Measurements from ENCODE around the gene ITPRID2.
A peak's percentile ranks its signal among the peaks of the same experiment; 100 is the strongest.
"Not testable (repeated sequence)": the region's sequence is repeated elsewhere in the genome, so short reads cannot be mapped to it uniquely, and the experiment has no call there.

ITPRID2 gene

GRCh38 chr2:181916726-181917718, 25.5 kb downstream of the ITPRID2 start:
- no peak for DNase-seq (ENCODE audit: low read depth)

- no peak for DNase-seq (ENCODE audit: low read depth)
These were observed 26.7 kb downstream of the ITPRID2 start for GRCh38 chr2:181918188-181918587.

DNA sequence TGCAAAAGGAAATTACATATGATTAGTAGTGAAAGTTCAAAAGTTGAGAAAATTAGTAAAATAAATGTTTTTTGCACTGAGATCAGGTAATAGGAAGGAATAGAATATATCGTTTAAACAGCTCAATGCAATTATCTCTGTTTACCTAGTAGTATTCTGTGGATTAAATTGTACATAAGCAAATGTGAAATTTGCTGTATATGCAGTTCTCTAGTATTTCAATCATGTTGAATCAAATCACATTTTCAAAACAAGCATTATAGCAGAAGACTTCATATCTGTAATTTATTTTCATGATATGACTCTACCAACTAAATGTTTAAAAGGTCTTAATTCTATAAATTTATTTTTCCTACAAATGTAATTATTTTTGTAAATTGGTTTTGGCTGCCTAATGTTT, 31.6 kb downstream of the ITPRID2 start:
- DNase-seq (ENCODE audit: low read depth), result no peak

GRCh38 chr2:181924336-181924735, 32.8 kb downstream of the ITPRID2 start:
- DNase-seq (ENCODE audit: low read depth), result no peak

GRCh38 chr2:181934694-181935093, 43.2 kb downstream of the ITPRID2 start:
- DNase-seq (ENCODE audit: low read depth), result no peak

DNA sequence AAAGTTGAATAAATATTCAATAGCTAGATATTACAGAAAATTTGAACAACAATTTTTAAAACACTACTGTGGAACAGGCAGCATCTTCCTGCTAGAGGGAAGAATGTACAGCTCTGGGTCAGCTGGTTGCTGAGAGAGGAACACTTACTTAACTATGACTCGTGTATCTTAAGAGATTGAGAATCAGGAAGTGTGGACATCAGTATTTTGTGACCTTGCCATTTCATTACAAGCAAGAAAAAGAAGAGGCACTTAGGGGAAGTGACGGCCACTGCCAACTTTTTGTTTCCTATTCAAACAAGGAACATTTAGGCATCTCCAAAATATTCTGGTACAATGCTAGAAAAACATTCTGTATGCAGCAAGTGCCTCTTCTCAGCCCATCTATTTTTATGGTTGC, 45.9 kb downstream of the ITPRID2 start:
- no peak for DNase-seq (ENCODE audit: low read depth)

DNA sequence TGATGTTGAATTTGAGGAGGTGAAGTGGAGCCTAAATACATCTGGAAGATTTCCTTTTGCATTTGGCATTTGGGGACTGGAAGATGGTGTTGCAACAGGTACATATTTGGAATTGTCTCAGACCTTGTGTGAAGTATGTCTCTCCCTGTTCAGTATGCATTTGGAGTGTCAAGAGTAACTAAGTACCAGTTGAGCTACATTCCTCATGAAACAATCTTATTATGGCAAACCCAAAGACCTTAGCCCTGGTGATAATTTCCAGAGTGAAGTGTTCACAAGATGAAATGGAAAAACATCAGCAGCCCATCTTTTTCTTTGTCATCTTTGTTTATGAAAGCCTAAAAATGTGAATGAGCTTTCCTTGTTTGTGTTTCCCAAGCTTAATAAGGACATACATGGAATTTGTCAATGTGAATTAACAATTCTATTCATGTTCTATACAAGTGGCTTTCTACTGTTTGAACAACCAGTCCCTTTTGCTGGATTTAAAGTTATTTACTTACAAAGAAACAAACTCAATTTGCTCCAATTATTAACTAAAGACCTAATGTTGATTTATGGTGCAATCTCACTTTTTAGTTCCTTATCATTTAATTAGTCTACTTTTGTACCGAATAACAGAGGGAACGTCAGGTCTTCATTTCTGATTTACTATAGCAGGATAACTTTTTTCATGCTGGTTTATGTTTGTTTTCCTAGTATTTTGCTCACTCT, 52.0 kb downstream of the ITPRID2 start:
- DNase-seq (ENCODE audit: low read depth), result no peak

GRCh38 chr2:181944164-181944913, 52.8 kb downstream of the ITPRID2 start:
- DNase-seq (ENCODE audit: low read depth), result no peak

- DNase-seq (ENCODE audit: low read depth), result no peak
These were observed 53.4 kb downstream of the ITPRID2 start for GRCh38 chr2:181944914-181945291.

GRCh38 chr2:181946444-181947127, 55.1 kb downstream of the ITPRID2 start:
- DNase-seq (ENCODE audit: low read depth), result no peak

DNA sequence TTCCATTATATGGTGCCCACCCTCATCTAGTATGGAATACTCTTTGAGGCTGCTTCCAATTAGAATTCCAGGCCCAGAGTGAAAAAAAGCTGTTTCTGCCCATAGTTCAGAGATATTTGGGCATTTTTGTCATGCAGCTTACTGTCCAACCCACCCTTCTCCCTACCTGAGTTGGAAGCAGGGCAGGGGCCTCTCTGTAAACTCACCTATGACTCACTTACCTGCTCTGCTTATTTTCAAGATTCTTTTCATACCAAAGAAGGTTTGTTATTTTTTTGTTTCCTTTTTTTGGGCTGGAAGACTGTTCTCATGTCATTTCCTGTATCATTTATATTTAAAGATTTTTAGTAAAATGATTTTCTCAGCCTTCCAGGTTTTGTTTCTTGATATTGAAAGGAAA, 55.7 kb downstream of the ITPRID2 start:
- DNase-seq (ENCODE audit: low read depth), result no peak

GRCh38 chr2:181948227-181948626, 56.7 kb downstream of the ITPRID2 start:
- no peak for DNase-seq (ENCODE audit: low read depth)

- DNase-seq (ENCODE audit: low read depth), result no peak
These were observed 57.5 kb downstream of the ITPRID2 start for GRCh38 chr2:181949047-181949446.

DNA sequence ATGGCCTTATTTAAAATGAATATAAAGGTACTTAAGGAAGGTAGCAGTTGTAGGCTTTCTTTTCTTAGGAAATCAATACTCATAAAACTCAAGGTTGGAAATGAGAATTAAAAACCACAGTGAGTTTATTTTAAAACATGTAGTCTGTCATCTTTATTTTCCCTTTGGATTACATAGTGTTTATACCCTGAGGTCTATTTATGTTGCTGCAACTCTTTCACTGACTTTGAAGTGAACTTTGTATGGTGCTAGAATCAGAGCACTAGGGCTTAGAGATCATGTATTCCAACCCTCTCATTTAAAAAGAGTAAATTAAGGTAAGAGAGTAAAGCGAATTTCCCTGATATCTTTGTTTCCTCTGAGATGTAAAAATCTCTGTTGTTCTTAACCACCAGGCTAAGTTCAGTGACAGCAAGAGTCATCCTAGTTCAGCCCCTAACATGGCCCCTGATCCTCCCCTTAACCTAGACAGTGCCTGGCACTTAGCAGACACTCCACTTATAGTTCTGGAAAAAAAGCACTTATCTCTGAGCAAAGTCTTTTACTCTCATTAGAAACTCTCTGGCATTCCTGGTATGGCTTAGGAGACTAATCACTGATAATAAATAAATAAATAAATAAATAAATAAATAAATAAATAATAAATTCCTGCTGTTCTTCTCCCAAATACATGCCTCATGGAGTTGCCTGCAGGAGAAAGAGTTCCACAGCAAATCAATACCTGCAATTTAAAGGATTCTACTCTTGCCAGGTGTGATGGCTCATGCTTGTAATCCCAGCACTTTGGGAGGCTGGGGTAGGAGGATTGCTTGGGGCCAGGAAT, 61.1 kb downstream of the ITPRID2 start:
- no peak for DNase-seq (ENCODE audit: low read depth)

- DNase-seq (ENCODE audit: low read depth), result peak; percentile 16
These were observed 62.5 kb downstream of the ITPRID2 start for GRCh38 chr2:181953881-181954537.

DNA sequence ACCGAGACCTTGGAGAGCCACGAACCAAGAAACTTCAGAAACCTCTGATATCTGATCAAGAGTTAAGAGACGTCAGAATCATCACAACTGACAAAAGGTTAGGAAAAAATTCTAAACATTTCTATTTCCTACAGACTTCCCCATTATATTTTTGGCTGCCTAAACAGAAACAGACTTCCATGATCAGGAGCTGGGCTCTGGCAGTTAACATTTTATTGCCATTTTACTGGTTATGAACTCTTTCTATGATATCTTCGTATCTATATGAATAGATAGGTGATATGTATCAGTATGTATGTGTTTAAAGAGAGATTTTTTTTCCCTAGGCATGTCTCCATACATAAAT, 63.0 kb downstream of the ITPRID2 start:
- no peak for DNase-seq (ENCODE audit: low read depth)

GRCh38 chr2:181955010-181955409, 63.5 kb downstream of the ITPRID2 start:
- DNase-seq (ENCODE audit: low read depth), result no peak

DNA sequence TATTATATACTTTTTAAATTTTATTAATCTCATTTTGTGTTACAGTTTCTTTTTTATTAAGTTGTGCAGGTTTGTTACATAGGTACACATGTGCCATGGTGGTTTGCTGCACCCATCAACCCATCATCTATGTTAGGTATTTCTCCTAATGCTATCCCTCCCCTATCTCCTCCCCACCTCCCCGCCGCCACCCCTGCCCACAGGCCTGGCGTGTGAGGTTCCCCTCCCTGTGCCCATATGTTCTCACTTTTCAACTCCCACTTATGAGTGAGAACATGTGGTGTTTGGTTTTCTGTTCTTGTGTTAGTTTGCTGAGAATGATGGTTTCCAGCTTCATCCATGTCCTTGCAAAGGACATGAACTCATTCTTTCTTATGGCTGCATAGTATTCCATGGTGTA, 64.3 kb downstream of the ITPRID2 start:
- DNase-seq (ENCODE audit: low read depth), result not testable (repeated sequence)

- no peak for DNase-seq (ENCODE audit: low read depth)
These were observed 66.1 kb downstream of the ITPRID2 start for GRCh38 chr2:181957668-181958067.

DNA sequence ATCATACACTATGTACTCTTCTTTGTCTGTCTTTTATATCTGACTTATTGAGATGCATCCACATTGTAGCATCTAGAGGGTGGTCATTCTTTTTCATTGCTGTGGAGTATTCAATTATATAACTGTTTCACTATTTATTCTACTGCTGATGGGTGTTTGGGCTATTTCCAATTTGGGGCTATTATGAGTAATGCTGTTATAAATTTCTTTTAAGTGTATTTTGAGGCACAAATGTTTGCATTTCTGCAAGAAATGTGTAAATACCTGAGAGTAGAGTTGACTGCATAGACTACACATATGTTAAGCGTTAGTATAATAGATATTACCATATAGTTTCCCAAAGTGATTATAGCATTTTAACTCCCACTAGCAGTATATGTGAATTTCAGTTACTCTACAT, 67.2 kb downstream of the ITPRID2 start:
- DNase-seq (ENCODE audit: low read depth), result no peak

GRCh38 chr2:181959508-181959907, 68.0 kb downstream of the ITPRID2 start:
- no peak for DNase-seq (ENCODE audit: low read depth)

All from stimulated activated CD8-positive, alpha-beta memory T cell treated with anti-CD3 and anti-CD28 coated beads, Interleukin-12 subunit alpha, Interleukin-12 subunit beta, amount 100 ng/mL, for 4 hours (primary cell).